Measurements from ENCODE around the gene THOC7.

DNA sequence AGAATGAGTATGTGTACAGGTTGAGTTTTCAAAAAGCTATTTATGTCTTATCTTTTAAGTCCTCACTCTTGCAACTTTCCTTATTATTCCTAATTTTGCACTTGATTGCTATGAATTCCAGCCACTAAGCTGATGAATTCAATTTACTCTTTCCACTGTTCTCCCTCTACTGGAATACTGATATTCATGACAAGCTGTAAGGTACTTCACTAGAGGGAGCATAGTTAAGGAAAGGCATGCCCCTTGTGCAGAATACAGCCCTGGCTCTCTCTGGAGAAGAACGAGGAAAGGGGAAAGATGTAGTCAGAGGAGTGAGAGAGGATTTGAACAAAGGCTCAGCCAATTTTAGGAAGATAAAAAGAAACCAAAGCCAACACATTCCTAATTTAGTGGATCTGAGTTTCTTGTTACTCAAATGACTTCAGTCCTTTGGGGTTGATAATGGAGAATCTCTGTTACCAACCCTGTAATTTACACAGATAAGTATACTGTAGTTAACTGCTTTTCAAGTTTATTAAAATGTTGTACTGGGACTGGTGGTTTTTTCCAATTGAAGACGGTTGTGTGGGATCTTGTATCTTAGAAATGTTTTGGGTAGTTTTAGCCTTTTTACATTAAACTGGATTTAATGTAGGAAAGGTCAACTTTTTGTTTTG is 44.6 kb upstream of the THOC7 start:
- TF ChIP-seq TP53 (CRISPR knock-in tag; IDR thresholded peaks at IDR 0.05) (no peak), CTCF (IDR thresholded peaks at IDR 0.05) (no peak), E2F4 (CRISPR knock-in tag; IDR thresholded peaks at IDR 0.05; ENCODE audit: borderline replicate concordance, low read depth) (no peak), TEAD4 (CRISPR knock-in tag; IDR thresholded peaks at IDR 0.05) (no peak)
- TF ChIP-seq, protein P1, sequence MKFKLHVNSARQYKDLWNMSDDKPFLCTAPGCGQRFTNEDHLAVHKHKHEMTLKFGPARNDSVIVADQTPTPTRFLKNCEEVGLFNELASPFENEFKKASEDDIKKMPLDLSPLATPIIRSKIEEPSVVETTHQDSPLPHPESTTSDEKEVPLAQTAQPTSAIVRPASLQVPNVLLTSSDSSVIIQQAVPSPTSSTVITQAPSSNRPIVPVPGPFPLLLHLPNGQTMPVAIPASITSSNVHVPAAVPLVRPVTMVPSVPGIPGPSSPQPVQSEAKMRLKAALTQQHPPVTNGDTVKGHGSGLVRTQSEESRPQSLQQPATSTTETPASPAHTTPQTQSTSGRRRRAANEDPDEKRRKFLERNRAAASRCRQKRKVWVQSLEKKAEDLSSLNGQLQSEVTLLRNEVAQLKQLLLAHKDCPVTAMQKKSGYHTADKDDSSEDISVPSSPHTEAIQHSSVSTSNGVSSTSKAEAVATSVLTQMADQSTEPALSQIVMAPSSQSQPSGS (CRISPR knock-in tag; IDR thresholded peaks at IDR 0.05; ENCODE audit: borderline replicate concordance, low read depth) = no peak
- TF ChIP-seq, protein P2, sequence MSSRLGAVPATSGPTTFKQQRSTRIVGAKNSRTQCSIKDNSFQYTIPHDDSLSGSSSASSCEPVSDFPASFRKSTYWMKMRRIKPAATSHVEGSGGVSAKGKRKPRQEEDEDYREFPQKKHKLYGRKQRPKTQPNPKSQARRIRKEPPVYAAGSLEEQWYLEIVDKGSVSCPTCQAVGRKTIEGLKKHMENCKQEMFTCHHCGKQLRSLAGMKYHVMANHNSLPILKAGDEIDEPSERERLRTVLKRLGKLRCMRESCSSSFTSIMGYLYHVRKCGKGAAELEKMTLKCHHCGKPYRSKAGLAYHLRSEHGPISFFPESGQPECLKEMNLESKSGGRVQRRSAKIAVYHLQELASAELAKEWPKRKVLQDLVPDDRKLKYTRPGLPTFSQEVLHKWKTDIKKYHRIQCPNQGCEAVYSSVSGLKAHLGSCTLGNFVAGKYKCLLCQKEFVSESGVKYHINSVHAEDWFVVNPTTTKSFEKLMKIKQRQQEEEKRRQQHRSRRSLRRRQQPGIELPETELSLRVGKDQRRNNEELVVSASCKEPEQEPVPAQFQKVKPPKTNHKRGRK (CRISPR knock-in tag; IDR thresholded peaks at IDR 0.05; ENCODE audit: borderline replicate concordance) = no peak
